Thyroid gland (tissue), 4 donors: ENCODE results near the gene FJX1.

Source experiments
- POLR2A ChIP-seq, 2 donors: fragments of 450-650 bp; IDR thresholded peaks; one replicate each; pipeline ENCODE4 v1.6.1; 2017; ENCODE audit warnings: antibody characterized with exemption in 2 of 2, mild to moderate bottlenecking in 2 of 2, moderate library complexity in 1 of 2
- TF ChIP-seq, protein P1 (sequence below), 6 experiments: fragments of 200-600 bp in 3 of 6; fragments of 450-650 bp in 3 of 6; sonication (generic) in 3 of 6; IDR thresholded peaks; one replicate each; pipeline ENCODE4 v1.5.1; 2016 to 2019; ENCODE audit warnings: antibody characterized with exemption in 6 of 6, mild to moderate bottlenecking in 2 of 6, inconsistent platforms in 1 of 6, moderate library complexity in 1 of 6

DNA sequence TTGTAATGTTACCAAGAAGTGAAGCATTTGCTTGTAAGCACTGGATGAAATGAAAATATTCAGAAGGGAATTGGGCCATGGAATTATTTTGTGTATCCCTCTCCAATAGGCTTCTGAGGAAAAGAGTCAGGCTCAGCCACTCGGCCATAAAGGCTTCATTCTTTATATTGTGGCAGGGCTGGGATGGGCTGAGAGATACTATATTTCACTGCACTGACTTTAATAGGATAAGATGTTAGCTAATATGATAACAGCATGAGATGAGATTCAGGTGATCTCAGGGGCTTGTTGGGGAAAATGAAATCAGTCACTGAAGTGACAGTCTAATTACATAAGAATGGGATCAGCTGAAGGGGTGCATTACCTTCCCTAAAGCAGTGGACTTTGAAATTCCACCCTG, 37.0 kb downstream of the FJX1 start:
- TF ChIP-seq, protein P1, sequence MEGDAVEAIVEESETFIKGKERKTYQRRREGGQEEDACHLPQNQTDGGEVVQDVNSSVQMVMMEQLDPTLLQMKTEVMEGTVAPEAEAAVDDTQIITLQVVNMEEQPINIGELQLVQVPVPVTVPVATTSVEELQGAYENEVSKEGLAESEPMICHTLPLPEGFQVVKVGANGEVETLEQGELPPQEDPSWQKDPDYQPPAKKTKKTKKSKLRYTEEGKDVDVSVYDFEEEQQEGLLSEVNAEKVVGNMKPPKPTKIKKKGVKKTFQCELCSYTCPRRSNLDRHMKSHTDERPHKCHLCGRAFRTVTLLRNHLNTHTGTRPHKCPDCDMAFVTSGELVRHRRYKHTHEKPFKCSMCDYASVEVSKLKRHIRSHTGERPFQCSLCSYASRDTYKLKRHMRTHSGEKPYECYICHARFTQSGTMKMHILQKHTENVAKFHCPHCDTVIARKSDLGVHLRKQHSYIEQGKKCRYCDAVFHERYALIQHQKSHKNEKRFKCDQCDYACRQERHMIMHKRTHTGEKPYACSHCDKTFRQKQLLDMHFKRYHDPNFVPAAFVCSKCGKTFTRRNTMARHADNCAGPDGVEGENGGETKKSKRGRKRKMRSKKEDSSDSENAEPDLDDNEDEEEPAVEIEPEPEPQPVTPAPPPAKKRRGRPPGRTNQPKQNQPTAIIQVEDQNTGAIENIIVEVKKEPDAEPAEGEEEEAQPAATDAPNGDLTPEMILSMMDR (IDR thresholded peaks at IDR 0.05), result no peak
- no peak for TF ChIP-seq POLR2A (IDR thresholded peaks at IDR 0.05)
